H1 (cell line): ENCODE data around the gene ADD2. TPM values are rescaled to one million over a fixed set of nuclear protein-coding genes. Genes with fewer than 3 reads are reported as not detected.

Source experiments
- CHD7 ChIP-seq: fragments of 300-600 bp; sonication (generic); IDR thresholded peaks from 2 replicates; pipeline ENCODE4 v1.7.1; 2012; ENCODE audit warnings: low read length, moderate library complexity, mild to moderate bottlenecking, inconsistent platforms; ENCODE audit not compliant: insufficient replicate concordance
- JUND ChIP-seq: IDR thresholded peaks from 2 replicates; pipeline ENCODE4 v1.6.1; 2011; ENCODE audit warnings: mild to moderate bottlenecking, improper control_type of control experiment, low read length
- POLR2AphosphoS5 ChIP-seq: IDR thresholded peaks from 2 replicates; pipeline ENCODE4 v1.6.1; 2011; ENCODE audit warnings: low read depth, low read length
- SIN3A ChIP-seq, 2 experiments: IDR thresholded peaks in 1 of 2; conservative IDR thresholded peaks in 1 of 2; 2 replicates each; pipeline ENCODE4 v1.6.1; 2011 to 2012; ENCODE audit warnings: low read length in 2 of 2, improper control_type of control experiment in 1 of 2, low read depth in 1 of 2, mild to moderate bottlenecking in 1 of 2
- polyA plus RNA-seq, 7 experiments: library from polyadenylated mRNA; depleted of rRNA in 3 of 7; stranded (reverse) in 5 of 7; unstranded in 2 of 7; fragments of >200 nt in 5 of 7; fragments of 200-250 nt in 2 of 7; gene quantifications; 1 replicate in 5 of 7; 2 replicates in 1 of 7; 4 replicates in 1 of 7; pipeline versions ENCODE4 v1.2.1 to v1.2.3, GENCODE V29; 2011 to 2013; ENCODE audit warnings: missing spikeins in 2 of 7, mixed read lengths in 2 of 7
- total RNA-seq: library from RNA; stranded (reverse); fragmentation: NEBNext Ultra II Directional; extraction: Animal tissue kit (Norgen Biotek cat#: 25700); gene quantifications from 2 replicates; pipeline ENCODE4 v1.2.1, GENCODE V29; 2021
- TF ChIP-seq, protein P1 (sequence below): IDR thresholded peaks from 2 replicates; pipeline ENCODE4 v1.6.1; 2012; ENCODE audit warnings: inconsistent platforms
- TF ChIP-seq, protein P2 (sequence below), 3 experiments: IDR thresholded peaks; 1 replicate in 2 of 3; 2 replicates in 1 of 3; pipeline versions ENCODE4 v1.5.1 to v1.6.1; 2011; ENCODE audit warnings: low read length in 3 of 3, mild to moderate bottlenecking in 3 of 3, inconsistent platforms in 2 of 3, low read depth in 1 of 3, moderate library complexity in 1 of 3; ENCODE audit not compliant: insufficient read depth in 1 of 3; ENCODE audit errors: control extremely low read depth in 1 of 3

Gene ADD2
- total and polyA plus RNA-seq, 2 of the 8 experiments (the other 6 are each of a cell fraction or from before 2014, with no cell fraction given), result 58.5 to 170 TPM

DNA sequence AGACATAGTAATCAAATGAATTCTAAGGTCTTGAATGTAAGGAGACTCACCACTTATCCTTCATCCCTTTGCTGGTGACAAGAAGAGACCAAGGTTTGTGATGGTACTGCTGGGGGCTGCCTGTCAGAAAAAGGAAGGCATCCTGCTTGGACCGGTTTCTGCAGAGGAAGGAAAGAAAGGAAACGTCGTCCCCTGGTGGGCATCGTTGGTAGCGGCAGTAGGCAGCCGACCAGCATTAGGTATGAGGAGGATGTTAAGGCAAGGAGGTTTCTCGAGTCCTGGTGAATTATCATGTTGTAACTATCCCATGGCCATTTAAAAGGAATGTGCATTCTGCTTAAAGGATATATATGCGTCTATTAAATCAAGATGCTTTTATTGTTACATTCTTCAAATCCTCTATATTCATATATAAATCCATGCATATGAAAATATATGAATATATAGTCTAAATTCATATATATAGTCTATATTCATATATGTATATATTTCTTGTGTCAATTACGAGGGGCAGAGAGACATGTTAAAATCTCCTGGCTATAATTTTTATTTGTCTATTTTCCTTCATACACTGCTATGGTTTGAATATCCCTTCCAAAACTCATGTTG is 120.0 kb downstream of the ADD2 start (continued):
- TF ChIP-seq, protein P1, sequence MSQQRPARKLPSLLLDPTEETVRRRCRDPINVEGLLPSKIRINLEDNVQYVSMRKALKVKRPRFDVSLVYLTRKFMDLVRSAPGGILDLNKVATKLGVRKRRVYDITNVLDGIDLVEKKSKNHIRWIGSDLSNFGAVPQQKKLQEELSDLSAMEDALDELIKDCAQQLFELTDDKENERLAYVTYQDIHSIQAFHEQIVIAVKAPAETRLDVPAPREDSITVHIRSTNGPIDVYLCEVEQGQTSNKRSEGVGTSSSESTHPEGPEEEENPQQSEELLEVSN, result no peak
- no peak for TF ChIP-seq CHD7
- TF ChIP-seq JUND, result 0 out of 2 replicates have a peak, but pooled peaks have one; percentile 30
- TF ChIP-seq, protein P2, sequence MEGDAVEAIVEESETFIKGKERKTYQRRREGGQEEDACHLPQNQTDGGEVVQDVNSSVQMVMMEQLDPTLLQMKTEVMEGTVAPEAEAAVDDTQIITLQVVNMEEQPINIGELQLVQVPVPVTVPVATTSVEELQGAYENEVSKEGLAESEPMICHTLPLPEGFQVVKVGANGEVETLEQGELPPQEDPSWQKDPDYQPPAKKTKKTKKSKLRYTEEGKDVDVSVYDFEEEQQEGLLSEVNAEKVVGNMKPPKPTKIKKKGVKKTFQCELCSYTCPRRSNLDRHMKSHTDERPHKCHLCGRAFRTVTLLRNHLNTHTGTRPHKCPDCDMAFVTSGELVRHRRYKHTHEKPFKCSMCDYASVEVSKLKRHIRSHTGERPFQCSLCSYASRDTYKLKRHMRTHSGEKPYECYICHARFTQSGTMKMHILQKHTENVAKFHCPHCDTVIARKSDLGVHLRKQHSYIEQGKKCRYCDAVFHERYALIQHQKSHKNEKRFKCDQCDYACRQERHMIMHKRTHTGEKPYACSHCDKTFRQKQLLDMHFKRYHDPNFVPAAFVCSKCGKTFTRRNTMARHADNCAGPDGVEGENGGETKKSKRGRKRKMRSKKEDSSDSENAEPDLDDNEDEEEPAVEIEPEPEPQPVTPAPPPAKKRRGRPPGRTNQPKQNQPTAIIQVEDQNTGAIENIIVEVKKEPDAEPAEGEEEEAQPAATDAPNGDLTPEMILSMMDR (IDR thresholded peaks at IDR 0.05; ENCODE audit: control extremely low read depth in 1 of 3, insufficient read depth in 1 of 3, low read depth in 1 of 3, low read length in 3 of 3), result peak; percentile 95 to 100 (median 100)
- no peak for TF ChIP-seq POLR2AphosphoS5
- TF ChIP-seq SIN3A (conservative IDR thresholded peaks at IDR 0.05 in 1 of 2, IDR thresholded peaks at IDR 0.05 in 1 of 2; ENCODE audit: low read depth in 1 of 2, low read length in 2 of 2), result 0 out of 4 replicates have a peak, but pooled peaks of 1 of the 2 experiments have one; percentile 57
